IMR-90 (cell line): Measurements from ENCODE around the gene SIN3B. TPM values are rescaled to one million over a fixed set of nuclear protein-coding genes. Genes with fewer than 3 reads are reported as not detected.

Experiments
- ATAC-seq: fragments of 200-7000 bp; cut with Tn5 transposase; 2 replicates; pipeline ENCODE4 v1.9.1; 2020; ENCODE audit warnings: low read depth, mild to moderate bottlenecking, moderate library complexity
- BruUV-seq: library from RNA; stranded (reverse); fragments of 400-500 nt; replicated peaks from 2 replicates; lab custom pipeline; 2021; lab: Mats Ljungman, UMichigan
- CTCF ChIA-PET: fragments of 300-600 bp; formaldehyde crosslinking; extraction: SDS; loops from one replicate; lab custom pipeline; 2021; ENCODE audit warnings: antibody characterized with exemption; lab: Yijun Ruan, JAX
- POLR2A ChIA-PET: fragments of 300-600 bp; sonication (Branson Sonifier 250); formaldehyde crosslinking; loops from one replicate; lab custom pipeline; 2022; ENCODE audit warnings: antibody characterized with exemption; ENCODE audit not compliant: unreplicated experiment; lab: Charles Lee
- DNase-seq: peaks from one replicate; pipeline ENCODE4 v3.0.0; 2013
- H2AFZ ChIP-seq: replicated peaks from 2 replicates; pipeline ENCODE3; 2013; ENCODE audit warnings: low read length, mild to moderate bottlenecking; ENCODE audit not compliant: poor library complexity
- H2AK5ac ChIP-seq: 2 replicates; pipeline ENCODE4 v1.6.1; 2013; ENCODE audit warnings: low read depth, low read length, inconsistent platforms
- H2AK9ac ChIP-seq: replicated peaks from 2 replicates; pipeline ENCODE3; 2013; ENCODE audit warnings: mild to moderate bottlenecking, low read depth, low read length, moderate library complexity; ENCODE audit not compliant: poor library complexity
- H2BK120ac ChIP-seq: 2 replicates; pipeline ENCODE4 v1.6.1; 2013; ENCODE audit warnings: low read depth, low read length, inconsistent platforms
- H2BK15ac ChIP-seq: 3 replicates; pipeline ENCODE4 v1.6.1; 2013; ENCODE audit warnings: low read depth, low read length, inconsistent platforms
- H2BK20ac ChIP-seq: 2 replicates; pipeline ENCODE4 v1.6.1; 2013; ENCODE audit warnings: low read depth, mild to moderate bottlenecking, inconsistent platforms, low read length, moderate library complexity
- H2BK5ac ChIP-seq: 2 replicates; pipeline ENCODE4 v1.6.1; 2013; ENCODE audit warnings: mild to moderate bottlenecking, low read depth, low read length, inconsistent platforms; ENCODE audit not compliant: poor library complexity, severe bottlenecking
- H3K14ac ChIP-seq: replicated peaks from 2 replicates; pipeline ENCODE4 v1.6.1; 2013; ENCODE audit warnings: low read depth, low read length, inconsistent platforms
- H3K18ac ChIP-seq: 2 replicates; pipeline ENCODE4 v1.6.1; 2013; ENCODE audit warnings: low read depth, low read length, control low read depth
- H3K23ac ChIP-seq: 2 replicates; pipeline ENCODE4 v1.6.1; 2013; ENCODE audit warnings: low read depth, low read length, inconsistent platforms
- H3K27ac ChIP-seq: 2 replicates; pipeline ENCODE4 v1.5.1; 2013; ENCODE audit warnings: mild to moderate bottlenecking, control low read depth, low read length; ENCODE audit not compliant: insufficient read depth
- H3K27me3 ChIP-seq: 2 replicates; pipeline ENCODE4 v1.6.1; 2013; ENCODE audit warnings: low read length; ENCODE audit not compliant: control insufficient read depth, insufficient read depth
- H3K36me3 ChIP-seq: 2 replicates; pipeline ENCODE4 v1.6.1; 2013; ENCODE audit warnings: low read length, mixed read lengths; ENCODE audit not compliant: control insufficient read depth, insufficient read depth
- H3K4ac ChIP-seq: 2 replicates; pipeline ENCODE4 v1.6.1; 2013; ENCODE audit warnings: low read depth, low read length, inconsistent platforms
- H3K4me1 ChIP-seq: 2 replicates; pipeline ENCODE4 v1.6.1; 2013; ENCODE audit warnings: low read length, mixed read lengths; ENCODE audit not compliant: control insufficient read depth, insufficient read depth
- H3K4me2 ChIP-seq: 2 replicates; pipeline ENCODE4 v1.6.1; 2013; ENCODE audit warnings: low read depth, mild to moderate bottlenecking, control low read depth, low read length, moderate library complexity
- H3K4me3 ChIP-seq: 2 replicates; pipeline ENCODE4 v1.5.1; 2013; ENCODE audit warnings: low read depth, mild to moderate bottlenecking, control low read depth, low read length, moderate library complexity; ENCODE audit not compliant: insufficient read depth
- H3K56ac ChIP-seq: 2 replicates; pipeline ENCODE4 v1.6.1; 2013; ENCODE audit warnings: low read length, inconsistent platforms; ENCODE audit not compliant: insufficient read depth; ENCODE audit errors: extremely low read depth
- H3K79me1 ChIP-seq, 2 experiments: 2 replicates each; pipeline ENCODE4 v1.6.1; 2013; ENCODE audit warnings: low read length in 2 of 2, inconsistent platforms in 1 of 2, low read depth in 1 of 2
- H3K9ac ChIP-seq: 2 replicates; pipeline ENCODE4 v1.6.1; 2013; ENCODE audit warnings: low read depth, low read length, control low read depth
- H3K9me1 ChIP-seq: 2 replicates; pipeline ENCODE4 v1.6.1; 2013; ENCODE audit warnings: low read length, inconsistent platforms; ENCODE audit not compliant: insufficient read depth
- H3K9me3 ChIP-seq: 2 replicates; pipeline ENCODE4 v1.6.1; 2013; ENCODE audit warnings: low read length; ENCODE audit not compliant: control insufficient read depth, insufficient read depth
- H4K20me1 ChIP-seq: 2 replicates; pipeline ENCODE4 v1.6.1; 2013; ENCODE audit warnings: low read length, inconsistent platforms; ENCODE audit not compliant: insufficient read depth
- H4K5ac ChIP-seq: 2 replicates; pipeline ENCODE4 v1.6.1; 2013; ENCODE audit warnings: mild to moderate bottlenecking, low read depth, low read length, control low read depth
- H4K8ac ChIP-seq, 2 experiments: 2 replicates each; pipeline ENCODE4 v1.6.1; 2013; ENCODE audit warnings: low read depth in 2 of 2, low read length in 2 of 2, control low read depth in 1 of 2, inconsistent platforms in 1 of 2
- H4K91ac ChIP-seq: 2 replicates; pipeline ENCODE4 v1.6.1; 2013; ENCODE audit warnings: low read depth, low read length, inconsistent platforms; ENCODE audit not compliant: insufficient read depth
- BHLHE40 ChIP-seq: fragments of 150-350 bp; IDR thresholded peaks from 2 replicates; pipeline ENCODE4 v1.6.1; 2016; ENCODE audit warnings: mild to moderate bottlenecking, low read depth, low read length
- CEBPB ChIP-seq: IDR thresholded peaks from 2 replicates; pipeline ENCODE4 v1.6.1; 2012; ENCODE audit warnings: low read depth, low read length, improper control_type of control experiment
- CHD1 ChIP-seq: IDR thresholded peaks from 2 replicates; pipeline ENCODE4 v1.6.1; 2012; ENCODE audit warnings: low read depth, low read length, improper control_type of control experiment
- CTCF ChIP-seq: conservative IDR thresholded peaks from 2 replicates; pipeline ENCODE4 v1.5.1; 2012; ENCODE audit warnings: mild to moderate bottlenecking, low read depth, low read length, improper control_type of control experiment
- ELK1 ChIP-seq: fragments of 150-350 bp; IDR thresholded peaks from 2 replicates; pipeline ENCODE4 v1.6.1; 2016; ENCODE audit warnings: low read depth, mild to moderate bottlenecking, low read length, moderate library complexity, borderline replicate concordance
- FOS ChIP-seq: fragments of 150-350 bp; IDR thresholded peaks from 2 replicates; pipeline ENCODE4 v1.6.1; 2016; ENCODE audit warnings: low read depth, low read length
- MAFK ChIP-seq: IDR thresholded peaks from 2 replicates; pipeline ENCODE4 v1.6.1; 2012; ENCODE audit warnings: low read depth, low read length, improper control_type of control experiment
- MAZ ChIP-seq: IDR thresholded peaks from 2 replicates; pipeline ENCODE4 v1.6.1; 2012; ENCODE audit warnings: low read depth, mild to moderate bottlenecking, low read length, improper control_type of control experiment, moderate library complexity, borderline replicate concordance
- MXI1 ChIP-seq: IDR thresholded peaks from 2 replicates; pipeline ENCODE4 v1.6.1; 2012; ENCODE audit warnings: low read depth, mild to moderate bottlenecking, low read length, moderate library complexity, borderline replicate concordance
- NFE2L2 ChIP-seq: fragments of 150-350 bp; IDR thresholded peaks from 2 replicates; pipeline ENCODE4 v1.6.1; 2016; ENCODE audit warnings: low read depth, mild to moderate bottlenecking, low read length
- POLR2A ChIP-seq: IDR thresholded peaks from 2 replicates; pipeline ENCODE4 v1.6.1; 2012; ENCODE audit warnings: mild to moderate bottlenecking, low read depth, low read length
- RAD21 ChIP-seq: IDR thresholded peaks from 2 replicates; pipeline ENCODE4 v1.6.1; 2012; ENCODE audit warnings: low read length, improper control_type of control experiment
- RCOR1 ChIP-seq: IDR thresholded peaks from 2 replicates; pipeline ENCODE4 v1.6.1; 2012; ENCODE audit warnings: mild to moderate bottlenecking, low read length, improper control_type of control experiment; ENCODE audit not compliant: insufficient replicate concordance
- RFX5 ChIP-seq: IDR thresholded peaks from 2 replicates; pipeline ENCODE4 v1.8.0; 2012; ENCODE audit warnings: low read depth, mild to moderate bottlenecking, low read length, moderate library complexity
- SMC3 ChIP-seq: fragments of 150-350 bp; IDR thresholded peaks from 2 replicates; pipeline ENCODE4 v1.6.1; 2016; ENCODE audit warnings: low read depth, mild to moderate bottlenecking, antibody characterized with exemption, low read length, moderate library complexity
- USF2 ChIP-seq: fragments of 150-350 bp; IDR thresholded peaks from 2 replicates; pipeline ENCODE4 v1.6.1; 2017; ENCODE audit warnings: mild to moderate bottlenecking, antibody characterized with exemption, low read length, low read depth
- WGBS, 2 experiments: methylation state at CpG; one replicate each; pipeline versions ENCODE4 v1.1.5 to v1.1.7; 2013; ENCODE audit warnings: missing lambda C conversion rate in 2 of 2; ENCODE audit not compliant: insufficient read length in 1 of 2; ENCODE audit errors: extremely low coverage in 2 of 2; 5-methylcytosine and 5-hydroxymethylcytosine counted together
- dilution Hi-C: fragments of 300-500 bp; cut with HindIII; formaldehyde crosslinking; loops from one replicate; pipeline ENCODE4 v1.14.3; 2018; ENCODE audit warnings: low sequenced_read_pairs; ENCODE audit not compliant: unreplicated experiment
- in situ Hi-C: fragments of 300-500 bp; cut with MboI; formaldehyde crosslinking; loops from 3 replicates; pipeline ENCODE4 v1.14.3; 2019; ENCODE audit warnings: low sequenced_read_pairs, inconsistent platforms, mixed read lengths
- intact Hi-C: fragments of 100-400 bp; cut with micrococcal nuclease; formaldehyde crosslinking; loops from 2 replicates; pipeline ENCODE4 v1.10.0; 2022
- polyA plus RNA-seq, 3 experiments: library from polyadenylated mRNA; depleted of rRNA; stranded (reverse); fragments of >200 nt; gene quantifications; 2 replicates each; pipeline ENCODE4 v1.2.3, GENCODE V29; 2012; ENCODE audit warnings: low replicate concordance in 1 of 3
- total RNA-seq: library from RNA; depleted of rRNA; stranded (reverse); fragments of >200 nt; gene quantifications from 2 replicates; pipeline ENCODE4 v1.2.3, GENCODE V29; 2012

Gene SIN3B
- total and polyA plus RNA-seq, 2 of the 4 experiments (the other 2 are of a cell fraction): 7.9 to 40.0 TPM

- dilution Hi-C loops: no loop called here
- no CpG with 5 or more reads among the region's 1 CpG for WGBS, 2 experiments
- no TSS peak for BruUV-seq
Observed at GRCh38 chr19:16789238-16789637, 40.0 kb upstream of the SIN3B start.

More at GRCh38 chr19:16789238-16789637, 40.0 kb upstream of the SIN3B start:
- Histone ChIP-seq H3K4me1 (no peaks in the 10 kb centered on the region), H3K23ac (no peak overlapping the region), H3K9me1 (no peaks in the 10 kb centered on the region), H2AFZ (no peak overlapping the region), H4K5ac (no peak overlapping the region), H2BK120ac (no peak overlapping the region), H3K27ac (no peak overlapping the region), H3K4ac (no peak overlapping the region), H3K14ac (no peak overlapping the region), H2BK20ac (no peak overlapping the region), H3K4me2 (no peak overlapping the region), H3K9me3 (peaks cover 14% of the 10 kb centered on the region), H2AK9ac (no peak overlapping the region), H3K18ac (no peak overlapping the region), H4K91ac (no peak overlapping the region), H4K8ac (no peak overlapping the region), H3K56ac (no peak overlapping the region), H3K36me3 (no peaks in the 10 kb centered on the region), H3K27me3 (no peaks in the 10 kb centered on the region), H2BK15ac (no peak overlapping the region), H3K9ac (no peak overlapping the region), H2AK5ac (no peak overlapping the region), H3K79me1 (no peaks in the 10 kb centered on the region), H4K20me1 (no peaks in the 10 kb centered on the region), H3K4me3 (no peak overlapping the region), H2BK5ac (no peak overlapping the region)
- ChIA-PET POLR2A (no interaction called here), CTCF (no interaction called here)
- intact Hi-C loops (no loop called here), in situ Hi-C loops (no loop called here)
- DNase-seq (no peak), ATAC-seq (no peak)
- TF ChIP-seq BHLHE40 (no peak), RAD21 (no peak), FOS (no peak), RFX5 (no peak), RCOR1 (no peak), POLR2A (no peak), CHD1 (no peak), MAFK (no peak), NFE2L2 (no peak), CTCF (no peak), ELK1 (no peak), MAZ (no peak), USF2 (no peak), CEBPB (no peak), SMC3 (no peak), MXI1 (no peak)
